IMR-90 (cell line): ENCODE results near the gene HOXA7. TPM values are rescaled to one million over a fixed set of nuclear protein-coding genes. Genes with fewer than 3 reads are reported as not detected.

ENCODE experiments used
- ATAC-seq: fragments of 200-7000 bp; cut with Tn5 transposase; 2 replicates; pipeline ENCODE4 v1.9.1; 2020; ENCODE audit warnings: low read depth, mild to moderate bottlenecking, moderate library complexity
- BruUV-seq: library from RNA; stranded (reverse); fragments of 400-500 nt; replicated peaks from 2 replicates; lab custom pipeline; 2021; lab: Mats Ljungman, UMichigan
- CTCF ChIA-PET: fragments of 300-600 bp; formaldehyde crosslinking; extraction: SDS; loops from one replicate; lab custom pipeline; 2021; ENCODE audit warnings: antibody characterized with exemption; lab: Yijun Ruan, JAX
- POLR2A ChIA-PET: fragments of 300-600 bp; sonication (Branson Sonifier 250); formaldehyde crosslinking; loops from one replicate; lab custom pipeline; 2022; ENCODE audit warnings: antibody characterized with exemption; ENCODE audit not compliant: unreplicated experiment; lab: Charles Lee
- DNase-seq: peaks from one replicate; pipeline ENCODE4 v3.0.0; 2013
- H2AFZ ChIP-seq: replicated peaks from 2 replicates; pipeline ENCODE3; 2013; ENCODE audit warnings: low read length, mild to moderate bottlenecking; ENCODE audit not compliant: poor library complexity
- H2AK5ac ChIP-seq: 2 replicates; pipeline ENCODE4 v1.6.1; 2013; ENCODE audit warnings: low read depth, low read length, inconsistent platforms
- H2AK9ac ChIP-seq: replicated peaks from 2 replicates; pipeline ENCODE3; 2013; ENCODE audit warnings: mild to moderate bottlenecking, low read depth, low read length, moderate library complexity; ENCODE audit not compliant: poor library complexity
- H2BK120ac ChIP-seq: 2 replicates; pipeline ENCODE4 v1.6.1; 2013; ENCODE audit warnings: low read depth, low read length, inconsistent platforms
- H2BK15ac ChIP-seq: 3 replicates; pipeline ENCODE4 v1.6.1; 2013; ENCODE audit warnings: low read depth, low read length, inconsistent platforms
- H2BK20ac ChIP-seq: 2 replicates; pipeline ENCODE4 v1.6.1; 2013; ENCODE audit warnings: low read depth, mild to moderate bottlenecking, inconsistent platforms, low read length, moderate library complexity
- H2BK5ac ChIP-seq: 2 replicates; pipeline ENCODE4 v1.6.1; 2013; ENCODE audit warnings: mild to moderate bottlenecking, low read depth, low read length, inconsistent platforms; ENCODE audit not compliant: poor library complexity, severe bottlenecking
- H3K14ac ChIP-seq: replicated peaks from 2 replicates; pipeline ENCODE4 v1.6.1; 2013; ENCODE audit warnings: low read depth, low read length, inconsistent platforms
- H3K18ac ChIP-seq: 2 replicates; pipeline ENCODE4 v1.6.1; 2013; ENCODE audit warnings: low read depth, low read length, control low read depth
- H3K23ac ChIP-seq: 2 replicates; pipeline ENCODE4 v1.6.1; 2013; ENCODE audit warnings: low read depth, low read length, inconsistent platforms
- H3K27ac ChIP-seq: 2 replicates; pipeline ENCODE4 v1.5.1; 2013; ENCODE audit warnings: mild to moderate bottlenecking, control low read depth, low read length; ENCODE audit not compliant: insufficient read depth
- H3K27me3 ChIP-seq: 2 replicates; pipeline ENCODE4 v1.6.1; 2013; ENCODE audit warnings: low read length; ENCODE audit not compliant: control insufficient read depth, insufficient read depth
- H3K36me3 ChIP-seq: 2 replicates; pipeline ENCODE4 v1.6.1; 2013; ENCODE audit warnings: low read length, mixed read lengths; ENCODE audit not compliant: control insufficient read depth, insufficient read depth
- H3K4ac ChIP-seq: 2 replicates; pipeline ENCODE4 v1.6.1; 2013; ENCODE audit warnings: low read depth, low read length, inconsistent platforms
- H3K4me1 ChIP-seq: 2 replicates; pipeline ENCODE4 v1.6.1; 2013; ENCODE audit warnings: low read length, mixed read lengths; ENCODE audit not compliant: control insufficient read depth, insufficient read depth
- H3K4me2 ChIP-seq: 2 replicates; pipeline ENCODE4 v1.6.1; 2013; ENCODE audit warnings: low read depth, mild to moderate bottlenecking, control low read depth, low read length, moderate library complexity
- H3K4me3 ChIP-seq: 2 replicates; pipeline ENCODE4 v1.5.1; 2013; ENCODE audit warnings: low read depth, mild to moderate bottlenecking, control low read depth, low read length, moderate library complexity; ENCODE audit not compliant: insufficient read depth
- H3K56ac ChIP-seq: 2 replicates; pipeline ENCODE4 v1.6.1; 2013; ENCODE audit warnings: low read length, inconsistent platforms; ENCODE audit not compliant: insufficient read depth; ENCODE audit errors: extremely low read depth
- H3K79me1 ChIP-seq, 2 experiments: 2 replicates each; pipeline ENCODE4 v1.6.1; 2013; ENCODE audit warnings: low read length in 2 of 2, inconsistent platforms in 1 of 2, low read depth in 1 of 2
- H3K9ac ChIP-seq: 2 replicates; pipeline ENCODE4 v1.6.1; 2013; ENCODE audit warnings: low read depth, low read length, control low read depth
- H3K9me1 ChIP-seq: 2 replicates; pipeline ENCODE4 v1.6.1; 2013; ENCODE audit warnings: low read length, inconsistent platforms; ENCODE audit not compliant: insufficient read depth
- H3K9me3 ChIP-seq: 2 replicates; pipeline ENCODE4 v1.6.1; 2013; ENCODE audit warnings: low read length; ENCODE audit not compliant: control insufficient read depth, insufficient read depth
- H4K20me1 ChIP-seq: 2 replicates; pipeline ENCODE4 v1.6.1; 2013; ENCODE audit warnings: low read length, inconsistent platforms; ENCODE audit not compliant: insufficient read depth
- H4K5ac ChIP-seq: 2 replicates; pipeline ENCODE4 v1.6.1; 2013; ENCODE audit warnings: mild to moderate bottlenecking, low read depth, low read length, control low read depth
- H4K8ac ChIP-seq, 2 experiments: 2 replicates each; pipeline ENCODE4 v1.6.1; 2013; ENCODE audit warnings: low read depth in 2 of 2, low read length in 2 of 2, control low read depth in 1 of 2, inconsistent platforms in 1 of 2
- H4K91ac ChIP-seq: 2 replicates; pipeline ENCODE4 v1.6.1; 2013; ENCODE audit warnings: low read depth, low read length, inconsistent platforms; ENCODE audit not compliant: insufficient read depth
- BHLHE40 ChIP-seq: fragments of 150-350 bp; IDR thresholded peaks from 2 replicates; pipeline ENCODE4 v1.6.1; 2016; ENCODE audit warnings: mild to moderate bottlenecking, low read depth, low read length
- CEBPB ChIP-seq: IDR thresholded peaks from 2 replicates; pipeline ENCODE4 v1.6.1; 2012; ENCODE audit warnings: low read depth, low read length, improper control_type of control experiment
- CHD1 ChIP-seq: IDR thresholded peaks from 2 replicates; pipeline ENCODE4 v1.6.1; 2012; ENCODE audit warnings: low read depth, low read length, improper control_type of control experiment
- FOS ChIP-seq: fragments of 150-350 bp; IDR thresholded peaks from 2 replicates; pipeline ENCODE4 v1.6.1; 2016; ENCODE audit warnings: low read depth, low read length
- MAFK ChIP-seq: IDR thresholded peaks from 2 replicates; pipeline ENCODE4 v1.6.1; 2012; ENCODE audit warnings: low read depth, low read length, improper control_type of control experiment
- MAZ ChIP-seq: IDR thresholded peaks from 2 replicates; pipeline ENCODE4 v1.6.1; 2012; ENCODE audit warnings: low read depth, mild to moderate bottlenecking, low read length, improper control_type of control experiment, moderate library complexity, borderline replicate concordance
- MXI1 ChIP-seq: IDR thresholded peaks from 2 replicates; pipeline ENCODE4 v1.6.1; 2012; ENCODE audit warnings: low read depth, mild to moderate bottlenecking, low read length, moderate library complexity, borderline replicate concordance
- NFE2L2 ChIP-seq: fragments of 150-350 bp; IDR thresholded peaks from 2 replicates; pipeline ENCODE4 v1.6.1; 2016; ENCODE audit warnings: low read depth, mild to moderate bottlenecking, low read length
- POLR2A ChIP-seq: IDR thresholded peaks from 2 replicates; pipeline ENCODE4 v1.6.1; 2012; ENCODE audit warnings: mild to moderate bottlenecking, low read depth, low read length
- RAD21 ChIP-seq: IDR thresholded peaks from 2 replicates; pipeline ENCODE4 v1.6.1; 2012; ENCODE audit warnings: low read length, improper control_type of control experiment
- RCOR1 ChIP-seq: IDR thresholded peaks from 2 replicates; pipeline ENCODE4 v1.6.1; 2012; ENCODE audit warnings: mild to moderate bottlenecking, low read length, improper control_type of control experiment; ENCODE audit not compliant: insufficient replicate concordance
- RFX5 ChIP-seq: IDR thresholded peaks from 2 replicates; pipeline ENCODE4 v1.8.0; 2012; ENCODE audit warnings: low read depth, mild to moderate bottlenecking, low read length, moderate library complexity
- SMC3 ChIP-seq: fragments of 150-350 bp; IDR thresholded peaks from 2 replicates; pipeline ENCODE4 v1.6.1; 2016; ENCODE audit warnings: low read depth, mild to moderate bottlenecking, antibody characterized with exemption, low read length, moderate library complexity
- WGBS, 2 experiments: methylation state at CpG; one replicate each; pipeline versions ENCODE4 v1.1.5 to v1.1.7; 2013; ENCODE audit warnings: missing lambda C conversion rate in 2 of 2; ENCODE audit not compliant: insufficient read length in 1 of 2; ENCODE audit errors: extremely low coverage in 2 of 2; 5-methylcytosine and 5-hydroxymethylcytosine counted together
- dilution Hi-C: fragments of 300-500 bp; cut with HindIII; formaldehyde crosslinking; loops from one replicate; pipeline ENCODE4 v1.14.3; 2018; ENCODE audit warnings: low sequenced_read_pairs; ENCODE audit not compliant: unreplicated experiment
- in situ Hi-C: fragments of 300-500 bp; cut with MboI; formaldehyde crosslinking; loops from 3 replicates; pipeline ENCODE4 v1.14.3; 2019; ENCODE audit warnings: low sequenced_read_pairs, inconsistent platforms, mixed read lengths
- intact Hi-C: fragments of 100-400 bp; cut with micrococcal nuclease; formaldehyde crosslinking; loops from 2 replicates; pipeline ENCODE4 v1.10.0; 2022
- polyA plus RNA-seq, 3 experiments: library from polyadenylated mRNA; depleted of rRNA; stranded (reverse); fragments of >200 nt; gene quantifications; 2 replicates each; pipeline ENCODE4 v1.2.3, GENCODE V29; 2012; ENCODE audit warnings: low replicate concordance in 1 of 3
- total RNA-seq: library from RNA; depleted of rRNA; stranded (reverse); fragments of >200 nt; gene quantifications from 2 replicates; pipeline ENCODE4 v1.2.3, GENCODE V29; 2012
- TF ChIP-seq, protein P1 (sequence below): fragments of 150-350 bp; IDR thresholded peaks from 2 replicates; pipeline ENCODE4 v1.6.1; 2017; ENCODE audit warnings: mild to moderate bottlenecking, antibody characterized with exemption, low read length, low read depth
- TF ChIP-seq, protein P2 (sequence below): fragments of 150-350 bp; IDR thresholded peaks from 2 replicates; pipeline ENCODE4 v1.6.1; 2016; ENCODE audit warnings: low read depth, mild to moderate bottlenecking, low read length, moderate library complexity, borderline replicate concordance

Gene HOXA7
- total and polyA plus RNA-seq, 2 of the 4 experiments (the other 2 are of a cell fraction) = 0.18 to 1.7 TPM

DNA sequence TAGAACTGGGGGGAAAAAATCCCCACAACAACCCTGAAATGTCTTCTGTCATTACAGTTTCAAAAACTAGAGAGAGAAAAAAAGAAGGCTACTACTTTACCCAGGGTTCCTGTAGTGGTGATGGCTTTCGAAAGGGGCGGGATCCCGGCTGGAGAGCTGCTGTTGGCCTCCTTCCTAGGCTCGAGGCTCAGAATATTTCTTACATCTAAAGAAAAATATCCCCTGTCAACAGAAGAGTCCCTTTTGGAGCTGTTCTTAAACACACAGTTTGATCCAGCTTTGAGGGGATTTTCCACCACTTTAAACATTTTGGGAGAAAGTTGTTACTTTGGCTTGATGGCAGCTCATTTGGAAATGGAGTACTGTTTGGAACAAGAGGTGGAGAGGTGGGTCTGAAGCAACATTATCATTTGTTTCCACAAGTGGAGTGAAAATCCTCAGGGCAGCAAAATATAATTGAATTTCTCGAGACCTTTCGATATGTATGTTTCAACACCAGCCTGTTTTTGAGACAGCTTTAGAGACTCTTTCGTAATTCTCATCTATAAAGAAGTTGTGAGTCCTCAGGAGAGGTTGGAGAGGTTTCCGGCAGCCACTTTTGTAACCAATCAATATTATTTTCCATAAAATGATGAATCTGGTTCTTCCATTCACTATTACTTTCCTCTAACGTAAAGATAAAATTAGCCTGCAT, 38.4 kb upstream of the HOXA7 start:
- no peak overlapping the region for H3K4ac ChIP-seq
- H4K8ac ChIP-seq = no peak overlapping the region
- H3K9ac ChIP-seq = no peak overlapping the region
- no peak overlapping the region for H2BK120ac ChIP-seq
- no peak overlapping the region for H3K27ac ChIP-seq
- H3K4me1 ChIP-seq = no peaks in the 10 kb centered on the region
- in situ Hi-C loops = loop anchor here (5.0 to 10.0 kb wide), 2 partner anchors 727 to 880 kb away; no protein-coding TSS in a partner anchor
- H3K14ac ChIP-seq = no peak overlapping the region
- no peaks in the 10 kb centered on the region for H3K79me1 ChIP-seq
- intact Hi-C loops = loop anchor here (5.0 to 10.0 kb wide), 7 partner anchors 467 to 1910 kb away; partner anchors contain the start of genes HIBADH and TAX1BP1
- H2BK20ac ChIP-seq = no peak overlapping the region
- H3K18ac ChIP-seq = no peak overlapping the region
- no CpG with 5 or more reads among the region's 9 CpGs for WGBS, 2 experiments
- H2BK5ac ChIP-seq = no peak overlapping the region
- DNase-seq = no peak
- no peak overlapping the region for H4K5ac ChIP-seq
- no peak overlapping the region for H4K91ac ChIP-seq
- H3K23ac ChIP-seq = no peak overlapping the region
- H2AFZ ChIP-seq = no peak overlapping the region
- H4K20me1 ChIP-seq = peaks cover 4% of the 10 kb centered on the region; the same call in 1 of the 2 replicates
- H3K4me3 ChIP-seq = no peak overlapping the region
- H3K9me3 ChIP-seq = peaks cover 7% of the 10 kb centered on the region; the same call in 1 of the 2 replicates
- no peak overlapping the region for H2BK15ac ChIP-seq
- no peak overlapping the region for H3K56ac ChIP-seq
- no peaks in the 10 kb centered on the region for H3K9me1 ChIP-seq
- no TSS peak for BruUV-seq
- dilution Hi-C loops = no loop called here
- H3K4me2 ChIP-seq = no peak overlapping the region
- no peak overlapping the region for H2AK9ac ChIP-seq
- no peak for ATAC-seq
- H3K36me3 ChIP-seq = no peaks in the 10 kb centered on the region
- ChIA-PET POLR2A (no interaction called here), CTCF (interaction anchor here (0.6 to 2.2 kb wide), 5 partner anchors 8 to 726 kb away, joined by 3 to 10 read pairs (median 8); no protein-coding TSS in a partner anchor)
- peaks cover 86% of the 10 kb centered on the region for H3K27me3 ChIP-seq
- no peak overlapping the region for H2AK5ac ChIP-seq
- TF ChIP-seq SMC3 (no peak), RAD21 (no peak), MAFK (no peak), CEBPB (no peak), BHLHE40 (no peak), FOS (no peak), MAZ (no peak), CHD1 (no peak), RFX5 (no peak), POLR2A (no peak), RCOR1 (no peak), MXI1 (no peak), NFE2L2 (no peak)
- TF ChIP-seq, protein P1, sequence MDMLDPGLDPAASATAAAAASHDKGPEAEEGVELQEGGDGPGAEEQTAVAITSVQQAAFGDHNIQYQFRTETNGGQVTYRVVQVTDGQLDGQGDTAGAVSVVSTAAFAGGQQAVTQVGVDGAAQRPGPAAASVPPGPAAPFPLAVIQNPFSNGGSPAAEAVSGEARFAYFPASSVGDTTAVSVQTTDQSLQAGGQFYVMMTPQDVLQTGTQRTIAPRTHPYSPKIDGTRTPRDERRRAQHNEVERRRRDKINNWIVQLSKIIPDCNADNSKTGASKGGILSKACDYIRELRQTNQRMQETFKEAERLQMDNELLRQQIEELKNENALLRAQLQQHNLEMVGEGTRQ = no peak
- TF ChIP-seq, protein P2, sequence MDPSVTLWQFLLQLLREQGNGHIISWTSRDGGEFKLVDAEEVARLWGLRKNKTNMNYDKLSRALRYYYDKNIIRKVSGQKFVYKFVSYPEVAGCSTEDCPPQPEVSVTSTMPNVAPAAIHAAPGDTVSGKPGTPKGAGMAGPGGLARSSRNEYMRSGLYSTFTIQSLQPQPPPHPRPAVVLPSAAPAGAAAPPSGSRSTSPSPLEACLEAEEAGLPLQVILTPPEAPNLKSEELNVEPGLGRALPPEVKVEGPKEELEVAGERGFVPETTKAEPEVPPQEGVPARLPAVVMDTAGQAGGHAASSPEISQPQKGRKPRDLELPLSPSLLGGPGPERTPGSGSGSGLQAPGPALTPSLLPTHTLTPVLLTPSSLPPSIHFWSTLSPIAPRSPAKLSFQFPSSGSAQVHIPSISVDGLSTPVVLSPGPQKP = no peak
